Breast epithelium (tissue), 3 donors: ENCODE results near the gene MGAT5.

Experiments
- POLR2AphosphoS5 ChIP-seq, 3 donors: sonication (generic); formaldehyde crosslinking; IDR thresholded peaks; one replicate each; pipeline ENCODE4 v1.6.1; 2017; ENCODE audit warnings: antibody characterized with exemption in 3 of 3
- TF ChIP-seq, protein P1 (sequence below), 3 donors: fragments of 450-650 bp; IDR thresholded peaks; one replicate each; pipeline ENCODE4 v1.5.1; 2016 to 2017; ENCODE audit warnings: antibody characterized with exemption in 3 of 3, mild to moderate bottlenecking in 3 of 3, moderate library complexity in 3 of 3

DNA sequence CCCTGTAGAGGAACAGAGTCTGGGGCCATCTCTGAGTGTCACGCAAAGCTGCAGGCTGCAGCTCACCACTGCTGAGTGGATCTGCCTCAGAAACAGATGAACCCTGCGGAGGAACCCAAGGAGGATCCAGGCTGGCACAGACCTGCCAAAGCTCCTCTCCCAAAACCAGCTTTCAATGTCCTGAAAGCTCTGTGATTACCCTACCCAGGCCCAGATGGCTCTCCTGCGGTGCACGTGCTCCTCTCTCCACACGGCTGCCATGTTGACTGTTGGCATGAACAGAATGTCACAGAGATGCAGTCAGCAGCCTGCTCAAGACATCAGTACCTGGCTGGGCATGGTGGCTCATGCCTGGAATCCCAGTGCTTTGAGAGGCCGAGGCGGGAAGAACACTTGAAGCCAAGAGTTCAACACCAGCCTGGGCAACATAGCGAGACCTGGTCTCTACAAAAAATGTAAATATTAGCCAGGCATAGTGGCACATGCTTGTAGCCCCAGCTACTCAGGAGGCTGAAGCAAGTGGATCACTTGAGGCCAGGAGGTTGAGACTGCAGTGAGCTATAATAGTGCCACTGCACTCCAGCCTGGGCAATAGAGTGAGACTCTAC, 216.8 kb downstream of the MGAT5 start:
- TF ChIP-seq POLR2AphosphoS5 (IDR thresholded peaks at IDR 0.05), result no peak
- TF ChIP-seq, protein P1, sequence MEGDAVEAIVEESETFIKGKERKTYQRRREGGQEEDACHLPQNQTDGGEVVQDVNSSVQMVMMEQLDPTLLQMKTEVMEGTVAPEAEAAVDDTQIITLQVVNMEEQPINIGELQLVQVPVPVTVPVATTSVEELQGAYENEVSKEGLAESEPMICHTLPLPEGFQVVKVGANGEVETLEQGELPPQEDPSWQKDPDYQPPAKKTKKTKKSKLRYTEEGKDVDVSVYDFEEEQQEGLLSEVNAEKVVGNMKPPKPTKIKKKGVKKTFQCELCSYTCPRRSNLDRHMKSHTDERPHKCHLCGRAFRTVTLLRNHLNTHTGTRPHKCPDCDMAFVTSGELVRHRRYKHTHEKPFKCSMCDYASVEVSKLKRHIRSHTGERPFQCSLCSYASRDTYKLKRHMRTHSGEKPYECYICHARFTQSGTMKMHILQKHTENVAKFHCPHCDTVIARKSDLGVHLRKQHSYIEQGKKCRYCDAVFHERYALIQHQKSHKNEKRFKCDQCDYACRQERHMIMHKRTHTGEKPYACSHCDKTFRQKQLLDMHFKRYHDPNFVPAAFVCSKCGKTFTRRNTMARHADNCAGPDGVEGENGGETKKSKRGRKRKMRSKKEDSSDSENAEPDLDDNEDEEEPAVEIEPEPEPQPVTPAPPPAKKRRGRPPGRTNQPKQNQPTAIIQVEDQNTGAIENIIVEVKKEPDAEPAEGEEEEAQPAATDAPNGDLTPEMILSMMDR (IDR thresholded peaks at IDR 0.05), result no peak
